CD4-positive, CD25-positive, alpha-beta regulatory T cell (primary cell): Measurements from ENCODE around the gene KAZN. TPM values are rescaled to one million over a fixed set of nuclear protein-coding genes. Genes with fewer than 3 reads are reported as not detected.

Experiments used
- ATAC-seq, 2 donors: fragments of 150-1000 bp; cut with Tn5 transposase; one replicate each; pipeline ENCODE4 v1.10.0; 2021; ENCODE audit warnings: low read depth in 2 of 2, moderate number of reproducible peaks in 2 of 2, moderate library complexity in 1 of 2
- DNase-seq, 3 donors: peaks; one replicate each; pipeline versions ENCODE4 v3.0.0 to v3.0.0-alpha.2; 2012 to 2022; ENCODE audit warnings: mixed read lengths in 1 of 3
- H3K27ac ChIP-seq: one replicate; pipeline ENCODE4 v1.7.0; 2013; ENCODE audit warnings: mild to moderate bottlenecking, low read length; ENCODE audit not compliant: insufficient read depth, poor library complexity, severe bottlenecking
- H3K27me3 ChIP-seq: one replicate; pipeline ENCODE4 v1.7.0; 2013; ENCODE audit warnings: low read length; ENCODE audit not compliant: control insufficient read depth, insufficient read depth
- H3K36me3 ChIP-seq: one replicate; pipeline ENCODE4 v1.7.0; 2013; ENCODE audit warnings: mild to moderate bottlenecking, low read length, moderate library complexity; ENCODE audit not compliant: control insufficient read depth, insufficient read depth
- H3K4me1 ChIP-seq: 2 replicates; pipeline ENCODE4 v1.7.0; 2013; ENCODE audit warnings: mild to moderate bottlenecking, low read length; ENCODE audit not compliant: insufficient read depth, control insufficient read depth, poor library complexity, severe bottlenecking
- H3K4me3 ChIP-seq: one replicate; pipeline ENCODE4 v1.7.0; 2013; ENCODE audit warnings: low read depth, mild to moderate bottlenecking, low read length, moderate library complexity
- H3K9me3 ChIP-seq, 2 experiments: 1 replicate in 1 of 2; 2 replicates in 1 of 2; pipeline ENCODE4 v1.7.0; 2013; ENCODE audit warnings: low read length in 2 of 2, mild to moderate bottlenecking in 1 of 2, moderate library complexity in 1 of 2; ENCODE audit not compliant: control insufficient read depth in 2 of 2
- H3K27ac Mint-ChIP-seq, 3 donors: one replicate each; pipeline ENCODE4 v1.8.0; 2020 to 2022; ENCODE audit warnings: mild to moderate bottlenecking in 3 of 3, mixed read lengths in 3 of 3, moderate library complexity in 2 of 3
- H3K27me3 Mint-ChIP-seq: one replicate; pipeline ENCODE4 v1.8.0; 2022; ENCODE audit warnings: mild to moderate bottlenecking, mixed read lengths
- H3K36me3 Mint-ChIP-seq: one replicate; pipeline ENCODE4 v1.8.0; 2020; ENCODE audit warnings: mixed read lengths
- H3K4me1 Mint-ChIP-seq, 4 donors: one replicate each; pipeline ENCODE4 v1.8.0; 2020 to 2022; ENCODE audit warnings: mixed read lengths in 4 of 4, mild to moderate bottlenecking in 1 of 4
- H3K4me3 Mint-ChIP-seq, 4 donors: one replicate each; pipeline ENCODE4 v1.8.0; 2020 to 2022; ENCODE audit warnings: mild to moderate bottlenecking in 4 of 4, mixed read lengths in 4 of 4, moderate library complexity in 3 of 4
- H3K9me3 Mint-ChIP-seq, 7 donors: one replicate each; pipeline ENCODE4 v1.8.0; 2020 to 2022; ENCODE audit warnings: mixed read lengths in 7 of 7, mild to moderate bottlenecking in 3 of 7, moderate library complexity in 2 of 7
- polyA plus RNA-seq, 4 donors: library from polyadenylated mRNA; unstranded; fragments of 300-500 nt; fragmentation: Illumina TruSeq; gene quantifications; one replicate each; pipeline ENCODE4 v1.2.3, GENCODE V29; 2021
- total RNA-seq: library from RNA; stranded (reverse); gene quantifications from one replicate; pipeline ENCODE4 v1.2.3, GENCODE V29; 2022

The KAZN gene
- total and polyA plus RNA-seq, 5 donors from 2014 or later, result not detected

DNA sequence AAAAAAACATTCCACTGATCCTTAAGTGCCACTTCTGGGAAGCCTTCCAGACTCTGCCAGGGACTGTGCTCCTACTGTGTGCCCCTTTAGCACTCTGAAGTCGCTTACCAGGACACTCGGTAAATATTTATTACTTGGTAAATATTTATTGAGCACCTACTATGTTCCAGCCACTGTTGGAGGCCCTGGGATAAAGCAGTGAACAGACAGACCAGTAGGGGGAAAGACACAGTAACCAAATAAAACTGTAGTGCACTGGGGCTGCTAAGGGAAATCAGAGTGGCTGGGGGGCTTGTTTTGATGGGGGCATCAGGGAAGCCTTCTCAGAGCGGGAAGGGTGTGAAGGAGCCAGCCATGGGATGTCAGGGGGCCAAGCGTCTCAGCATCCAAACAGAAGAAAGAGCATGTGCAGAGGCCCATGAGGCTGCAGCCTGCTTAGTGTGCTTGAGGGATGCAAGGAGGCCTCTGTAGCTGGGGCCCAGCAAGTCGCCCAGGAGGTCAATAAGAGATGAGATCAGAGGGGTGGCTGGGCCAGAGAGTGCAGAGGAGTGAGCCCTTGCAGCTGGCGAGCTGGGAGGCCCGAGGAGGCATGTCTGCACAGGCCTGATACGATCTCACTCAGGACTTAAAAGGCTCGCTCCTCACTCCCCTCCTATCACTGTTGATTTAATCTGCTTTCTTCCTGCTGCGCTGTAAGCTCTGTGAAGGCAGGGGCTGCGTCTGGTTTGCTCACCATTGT, 28.6 kb downstream of the KAZN start:
- Histone ChIP-seq H3K9me3 (peaks cover 0 to 4% of the 10 kb centered on the region in 2 experiments), H3K27ac (no peak overlapping the region), H3K4me1 (no peaks in the 10 kb centered on the region), H3K4me3 (no peak overlapping the region), H3K36me3 (no peaks in the 10 kb centered on the region), H3K27me3 (no peaks in the 10 kb centered on the region)
- no peak for DNase-seq
- H3K27me3 Mint-ChIP-seq, result no peaks in the 10 kb centered on the region
- H3K4me3 Mint-ChIP-seq, result no peak overlapping the region
- H3K9me3 Mint-ChIP-seq, result peaks cover 0 to 5% (median 3%) of the 10 kb centered on the region in 7 donors
- no peak for ATAC-seq
- no peaks in the 10 kb centered on the region for H3K36me3 Mint-ChIP-seq
- no peak overlapping the region for H3K27ac Mint-ChIP-seq
- no peaks in the 10 kb centered on the region for H3K4me1 Mint-ChIP-seq

DNA sequence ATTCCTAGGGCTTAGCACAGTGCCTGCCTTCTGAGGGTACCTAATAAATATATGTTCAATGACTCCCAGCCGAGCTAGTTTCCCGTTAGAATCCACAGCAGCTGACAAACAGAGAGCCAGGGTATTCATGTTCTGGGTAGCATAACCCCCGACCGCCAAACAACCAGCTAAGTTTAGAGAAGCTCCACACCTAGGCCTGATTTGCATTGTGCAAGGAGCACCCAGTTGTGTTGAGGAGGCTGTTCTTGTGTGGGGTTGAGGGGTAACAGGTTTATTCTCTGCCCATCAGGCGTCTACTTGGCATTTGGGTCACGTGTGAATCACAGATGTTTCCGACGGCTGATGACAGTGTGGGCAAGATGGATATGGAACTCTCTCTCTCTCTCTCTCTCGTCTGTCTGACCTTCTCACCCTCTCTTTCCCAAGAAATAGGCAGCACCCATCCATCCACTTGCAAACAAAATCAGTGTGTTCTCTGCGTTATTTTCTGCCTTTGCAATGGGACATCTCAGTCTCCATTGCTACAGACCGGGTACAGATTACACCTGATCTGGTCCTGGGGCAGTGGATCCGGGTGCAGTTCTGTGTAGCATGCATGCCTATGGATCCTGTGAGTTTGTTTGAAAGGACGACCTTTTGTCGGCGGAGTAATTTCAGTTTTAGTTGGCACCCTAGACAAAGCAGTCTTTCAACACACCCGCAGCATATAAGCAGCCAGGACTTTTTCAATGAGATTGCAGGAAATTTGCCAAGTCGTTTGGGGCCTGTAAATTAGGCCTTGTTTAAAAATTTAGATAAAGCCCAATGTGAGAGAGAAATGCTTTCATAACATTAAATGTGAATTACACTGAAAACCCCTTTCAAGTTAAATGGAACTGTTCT, 29.4 kb downstream of the KAZN start:
- H3K36me3 Mint-ChIP-seq, result no peaks in the 10 kb centered on the region
- ATAC-seq (no peak), DNase-seq (no peak)
- no peak overlapping the region for H3K4me3 Mint-ChIP-seq
- no peaks in the 10 kb centered on the region for H3K27me3 Mint-ChIP-seq
- H3K36me3 ChIP-seq, result no peaks in the 10 kb centered on the region
- H3K9me3 Mint-ChIP-seq, result peaks cover 0 to 5% (median 3%) of the 10 kb centered on the region in 7 donors
- no peaks in the 10 kb centered on the region for H3K4me1 ChIP-seq
- no peaks in the 10 kb centered on the region for H3K27me3 ChIP-seq
- no peaks in the 10 kb centered on the region for H3K4me1 Mint-ChIP-seq
- H3K9me3 ChIP-seq, result peaks cover 0 to 4% of the 10 kb centered on the region in 2 experiments
- H3K27ac ChIP-seq, result no peak overlapping the region
- no peak overlapping the region for H3K27ac Mint-ChIP-seq
- no peak overlapping the region for H3K4me3 ChIP-seq

DNA sequence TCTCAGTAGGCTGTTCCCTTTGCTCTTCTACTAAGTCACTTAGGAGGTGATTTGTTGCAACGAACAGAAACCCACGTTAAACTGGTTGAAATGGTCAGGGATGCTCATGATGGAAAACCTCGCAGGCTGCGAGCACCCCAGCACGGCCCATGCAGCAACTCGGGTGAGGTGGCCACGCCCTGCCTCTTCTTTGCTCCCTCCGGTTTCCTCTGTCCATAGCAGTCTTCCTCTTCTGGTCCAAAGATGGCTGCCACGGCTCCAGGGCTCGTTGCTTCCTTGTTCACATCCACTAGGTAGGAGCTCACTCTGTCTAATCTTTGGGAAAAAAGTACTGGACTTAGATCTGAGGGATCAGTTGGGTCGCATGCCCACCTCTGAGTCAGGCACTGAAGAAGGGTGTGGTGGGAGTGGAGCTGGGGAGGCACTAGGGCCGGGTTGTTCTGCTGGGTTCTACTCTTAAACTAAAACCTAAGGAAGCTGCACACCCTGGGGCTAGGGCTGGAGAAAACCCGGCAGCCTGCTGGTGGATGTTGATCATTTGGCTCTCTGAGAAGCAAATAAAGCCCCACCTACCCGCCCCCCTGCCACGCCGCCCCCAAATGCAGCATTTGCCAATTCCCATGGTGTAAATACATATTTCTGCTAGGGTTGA, 31.0 kb downstream of the KAZN start:
- H3K27ac ChIP-seq, result no peak overlapping the region
- H3K27me3 ChIP-seq, result no peaks in the 10 kb centered on the region
- no peak for DNase-seq
- no peaks in the 10 kb centered on the region for H3K36me3 ChIP-seq
- Mint-ChIP-seq H3K27ac (no peak overlapping the region), H3K27me3 (no peaks in the 10 kb centered on the region), H3K4me3 (no peak overlapping the region), H3K36me3 (no peaks in the 10 kb centered on the region), H3K9me3 (peaks cover 0 to 3% (median 0%) of the 10 kb centered on the region in 7 donors), H3K4me1 (no peaks in the 10 kb centered on the region)
- no peak overlapping the region for H3K4me3 ChIP-seq
- H3K4me1 ChIP-seq, result no peaks in the 10 kb centered on the region
- no peak for ATAC-seq
- H3K9me3 ChIP-seq, result no peaks in the 10 kb centered on the region

DNA sequence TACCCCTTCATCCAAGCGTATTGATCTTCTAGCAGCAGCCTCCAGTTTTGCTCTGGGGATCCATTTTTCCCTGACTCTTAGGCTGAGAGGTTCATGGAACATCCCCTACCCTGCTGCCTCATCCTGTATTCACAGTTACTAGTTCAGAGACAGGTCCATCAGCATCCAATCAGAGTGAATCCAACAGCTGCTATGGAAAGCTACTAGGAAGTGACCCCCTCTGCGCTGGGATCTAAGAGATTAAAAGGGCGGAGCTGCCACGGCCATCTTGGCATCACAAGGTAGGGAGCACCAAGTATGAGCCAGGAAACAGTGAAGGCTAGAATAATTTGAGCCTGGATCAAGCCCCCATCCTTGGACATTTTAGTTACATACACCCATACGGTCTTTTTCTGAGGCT, 32.5 kb downstream of the KAZN start:
- H3K36me3 ChIP-seq, result no peaks in the 10 kb centered on the region
- ATAC-seq, result no peak
- Mint-ChIP-seq H3K4me1 (no peaks in the 10 kb centered on the region), H3K36me3 (no peaks in the 10 kb centered on the region), H3K27ac (no peak overlapping the region), H3K27me3 (no peaks in the 10 kb centered on the region), H3K9me3 (peaks cover 0 to 3% (median 0%) of the 10 kb centered on the region in 7 donors), H3K4me3 (no peak overlapping the region)
- no peak overlapping the region for H3K27ac ChIP-seq
- no peak for DNase-seq
- no peaks in the 10 kb centered on the region for H3K4me1 ChIP-seq
- H3K4me3 ChIP-seq, result no peak overlapping the region
- no peaks in the 10 kb centered on the region for H3K27me3 ChIP-seq
- no peaks in the 10 kb centered on the region for H3K9me3 ChIP-seq

DNA sequence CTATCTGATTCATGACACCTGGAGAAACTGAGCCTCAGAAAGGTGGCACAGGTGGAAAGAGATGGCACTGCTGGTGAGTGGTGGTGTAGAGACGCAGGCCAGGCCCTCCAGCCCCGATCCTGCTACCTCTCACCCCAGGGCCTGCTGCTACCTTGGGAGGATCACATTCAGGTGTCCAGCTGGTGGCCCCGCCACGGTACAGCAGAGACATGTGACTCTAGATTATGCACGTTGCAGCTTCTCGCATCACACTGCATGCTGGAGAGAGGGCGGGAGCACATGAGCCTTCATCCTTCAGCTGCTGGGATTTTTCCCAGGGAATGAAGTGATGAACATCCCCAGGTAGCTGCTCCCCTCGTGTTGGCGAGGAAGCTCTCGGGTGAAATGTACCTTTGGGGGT, 32.9 kb downstream of the KAZN start:
- H3K27me3 ChIP-seq, result no peaks in the 10 kb centered on the region
- no peak for ATAC-seq
- no peak overlapping the region for H3K27ac ChIP-seq
- no peak for DNase-seq
- H3K4me1 Mint-ChIP-seq, result no peaks in the 10 kb centered on the region
- no peaks in the 10 kb centered on the region for H3K9me3 ChIP-seq
- no peak overlapping the region for H3K4me3 Mint-ChIP-seq
- peak overlapping the region in 1 of 3 donors; percentile 26 for H3K27ac Mint-ChIP-seq
- H3K36me3 ChIP-seq, result no peaks in the 10 kb centered on the region
- H3K4me1 ChIP-seq, result no peaks in the 10 kb centered on the region
- H3K27me3 Mint-ChIP-seq, result no peaks in the 10 kb centered on the region
- H3K9me3 Mint-ChIP-seq, result peaks cover 0 to 3% (median 0%) of the 10 kb centered on the region in 7 donors
- H3K4me3 ChIP-seq, result no peak overlapping the region
- H3K36me3 Mint-ChIP-seq, result no peaks in the 10 kb centered on the region

DNA sequence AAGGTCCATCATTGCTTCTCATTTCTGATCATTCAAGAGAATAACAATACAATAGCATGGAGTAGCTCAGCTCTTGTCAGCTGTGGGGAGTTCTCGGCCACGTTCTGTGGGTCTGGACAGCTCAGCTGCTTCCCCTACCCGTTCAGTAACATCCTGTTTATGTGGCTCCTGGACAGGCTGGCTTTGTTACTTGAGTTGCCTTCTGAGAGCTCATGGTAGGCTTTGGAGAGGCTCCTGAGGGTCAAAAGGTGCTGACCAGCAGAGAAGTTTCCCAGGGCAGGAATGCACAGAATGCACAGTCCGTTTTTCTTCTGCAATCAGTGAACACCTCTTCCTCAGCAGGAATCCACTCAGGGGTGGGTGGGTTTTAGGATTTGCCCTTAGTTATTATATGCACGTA, 36.0 kb downstream of the KAZN start:
- no peaks in the 10 kb centered on the region for H3K27me3 Mint-ChIP-seq
- H3K4me1 ChIP-seq, result no peaks in the 10 kb centered on the region
- no peaks in the 10 kb centered on the region for H3K27me3 ChIP-seq
- H3K4me3 ChIP-seq, result no peak overlapping the region
- H3K9me3 ChIP-seq, result no peaks in the 10 kb centered on the region
- H3K27ac ChIP-seq, result no peak overlapping the region
- no peaks in the 10 kb centered on the region for H3K4me1 Mint-ChIP-seq
- H3K36me3 Mint-ChIP-seq, result no peaks in the 10 kb centered on the region
- H3K27ac Mint-ChIP-seq, result no peak overlapping the region
- H3K4me3 Mint-ChIP-seq, result no peak overlapping the region
- H3K36me3 ChIP-seq, result no peaks in the 10 kb centered on the region
- DNase-seq, result no peak
- no peaks in the 10 kb centered on the region for H3K9me3 Mint-ChIP-seq
- ATAC-seq, result no peak

DNA sequence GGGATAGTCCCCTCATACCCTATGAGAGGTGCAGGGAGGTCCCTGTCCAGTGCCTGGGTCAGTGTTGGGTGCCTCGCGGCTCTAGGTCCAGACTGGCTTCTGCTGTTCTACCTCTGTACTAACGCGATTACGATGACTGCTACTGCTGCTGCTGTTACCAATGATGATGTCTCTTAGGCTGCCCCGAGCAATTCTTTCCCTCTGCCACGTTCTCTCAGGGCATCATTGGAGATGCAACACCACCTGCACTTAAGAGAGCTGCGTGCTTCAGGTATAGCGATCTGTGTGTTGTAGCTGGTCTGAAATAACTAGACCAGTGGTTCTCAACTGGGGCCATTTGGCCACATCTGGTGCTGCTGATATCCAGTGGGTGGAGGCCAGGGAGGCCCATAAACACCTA, 36.9 kb downstream of the KAZN start:
- H3K4me3 ChIP-seq, result no peak overlapping the region
- H3K27me3 Mint-ChIP-seq, result no peaks in the 10 kb centered on the region
- no peak for DNase-seq
- H3K4me3 Mint-ChIP-seq, result no peak overlapping the region
- H3K36me3 Mint-ChIP-seq, result no peaks in the 10 kb centered on the region
- no peaks in the 10 kb centered on the region for H3K4me1 ChIP-seq
- H3K27ac ChIP-seq, result no peak overlapping the region
- H3K4me1 Mint-ChIP-seq, result no peaks in the 10 kb centered on the region
- H3K27me3 ChIP-seq, result no peaks in the 10 kb centered on the region
- H3K36me3 ChIP-seq, result no peaks in the 10 kb centered on the region
- no peak overlapping the region for H3K27ac Mint-ChIP-seq
- ATAC-seq, result no peak
- H3K9me3 Mint-ChIP-seq, result no peaks in the 10 kb centered on the region
- no peaks in the 10 kb centered on the region for H3K9me3 ChIP-seq
